Adipose tissue (tissue), 3 donors: ENCODE measurements around the gene FGF22. TPM values are rescaled to one million over a fixed set of nuclear protein-coding genes. Genes with fewer than 3 reads are reported as not detected.
"Not testable (repeated sequence)": the region's sequence is repeated elsewhere in the genome, so short reads cannot be mapped to it uniquely, and the experiment has no call there.

ENCODE experiments used
- H3K27ac ChIP-seq: one replicate; pipeline ENCODE4 v1.5.1; 2013; ENCODE audit warnings: low read depth, low read length
- WGBS, 3 donors: extraction: QIAGEN DNeasy Blood & Tissue Kit; methylation state at CpG; one replicate each; pipeline ENCODE4 v1.1.7; 2013; 5-methylcytosine and 5-hydroxymethylcytosine counted together
- polyA plus RNA-seq, 3 donors: library from polyadenylated mRNA; stranded (reverse); fragments of 200-250 nt; gene quantifications; one replicate each; pipeline ENCODE4 v1.2.3, GENCODE V29; 2013
- donor health status: healthy with polysubstance abuse.
- donor health status: Bipolar disorder and iron deficiency.
- donor health status: healthy.

The FGF22 gene
- polyA plus RNA-seq, 3 donors, result 0.22 to 0.68 (median 0.35) TPM

- 43 to 52% (median 51%) methylated on average over 18 of the region's 18 CpGs for WGBS, 3 donors
- peak overlapping the region; percentile 55 for H3K27ac ChIP-seq
Measured at GRCh38 chr19:663682-664117, 24.0 kb downstream of the FGF22 start.

- WGBS, 3 donors, result 5 to 8% (median 7%) methylated on average over 24 of the region's 24 CpGs
- no peak overlapping the region for H3K27ac ChIP-seq
Measured at GRCh38 chr19:664913-665443, 25.3 kb downstream of the FGF22 start.

DNA sequence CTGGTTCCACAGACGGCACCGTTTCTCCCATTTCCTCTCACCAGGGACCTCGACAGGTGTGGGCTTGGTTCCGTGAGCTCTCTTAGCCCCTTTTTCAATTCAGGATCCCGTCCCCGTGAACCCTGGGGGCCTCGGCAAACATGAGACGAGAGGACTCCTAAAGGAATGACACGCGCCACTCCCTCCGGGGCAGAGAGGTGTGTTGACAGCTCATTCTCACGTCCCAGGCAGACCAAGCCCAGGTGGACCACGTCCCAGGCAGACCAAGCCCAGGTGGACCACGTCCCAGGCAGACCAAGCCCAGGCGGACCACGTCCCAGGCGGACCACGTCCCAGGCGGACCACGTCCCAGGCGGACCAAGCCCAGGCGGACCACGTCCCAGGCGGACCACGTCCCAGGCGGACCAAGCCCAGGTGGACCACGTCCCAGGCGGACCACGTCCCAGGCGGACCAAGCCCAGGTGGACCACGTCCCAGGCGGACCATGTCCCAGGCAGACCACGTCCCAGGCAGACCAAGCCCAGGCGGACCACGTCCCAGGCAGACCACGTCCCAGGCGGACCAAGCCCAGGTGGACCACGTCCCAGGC, 27.4 kb downstream of the FGF22 start:
- WGBS, 3 donors, result 88 to 91% (median 89%) methylated on average over 24 to 38 of the region's 38 CpGs
- H3K27ac ChIP-seq, result not testable (repeated sequence)

GRCh38 chr19:668675-669434, 29.2 kb downstream of the FGF22 start:
- not testable (repeated sequence) for H3K27ac ChIP-seq
- 57 to 64% (median 59%) methylated on average over 12 of the region's 12 CpGs for WGBS, 3 donors

DNA sequence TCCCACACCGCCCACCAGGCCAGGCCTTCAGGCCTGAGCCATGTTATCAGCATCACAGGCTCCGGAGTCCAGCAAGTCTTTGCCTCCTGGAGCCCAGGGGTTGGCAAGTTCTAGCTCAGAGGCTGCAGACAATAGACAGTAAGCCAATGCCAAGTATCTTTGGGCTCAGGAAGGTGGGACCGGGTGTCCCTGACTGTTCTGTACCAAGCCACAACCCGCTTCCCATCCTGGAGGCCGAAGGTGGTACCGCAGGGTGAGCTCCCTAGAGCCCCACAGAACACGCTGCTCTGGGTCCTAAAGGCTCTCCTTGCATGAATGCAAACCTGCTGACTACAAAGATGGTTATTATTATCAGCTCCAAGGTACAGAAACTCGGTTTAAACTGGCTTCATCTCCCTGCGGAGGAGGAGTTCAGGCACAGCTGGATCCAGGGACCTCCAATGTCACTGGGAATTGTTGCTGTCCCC, 31.0 kb downstream of the FGF22 start:
- no peak overlapping the region for H3K27ac ChIP-seq
- 74 to 79% (median 76%) methylated on average over 9 of the region's 9 CpGs for WGBS, 3 donors

DNA sequence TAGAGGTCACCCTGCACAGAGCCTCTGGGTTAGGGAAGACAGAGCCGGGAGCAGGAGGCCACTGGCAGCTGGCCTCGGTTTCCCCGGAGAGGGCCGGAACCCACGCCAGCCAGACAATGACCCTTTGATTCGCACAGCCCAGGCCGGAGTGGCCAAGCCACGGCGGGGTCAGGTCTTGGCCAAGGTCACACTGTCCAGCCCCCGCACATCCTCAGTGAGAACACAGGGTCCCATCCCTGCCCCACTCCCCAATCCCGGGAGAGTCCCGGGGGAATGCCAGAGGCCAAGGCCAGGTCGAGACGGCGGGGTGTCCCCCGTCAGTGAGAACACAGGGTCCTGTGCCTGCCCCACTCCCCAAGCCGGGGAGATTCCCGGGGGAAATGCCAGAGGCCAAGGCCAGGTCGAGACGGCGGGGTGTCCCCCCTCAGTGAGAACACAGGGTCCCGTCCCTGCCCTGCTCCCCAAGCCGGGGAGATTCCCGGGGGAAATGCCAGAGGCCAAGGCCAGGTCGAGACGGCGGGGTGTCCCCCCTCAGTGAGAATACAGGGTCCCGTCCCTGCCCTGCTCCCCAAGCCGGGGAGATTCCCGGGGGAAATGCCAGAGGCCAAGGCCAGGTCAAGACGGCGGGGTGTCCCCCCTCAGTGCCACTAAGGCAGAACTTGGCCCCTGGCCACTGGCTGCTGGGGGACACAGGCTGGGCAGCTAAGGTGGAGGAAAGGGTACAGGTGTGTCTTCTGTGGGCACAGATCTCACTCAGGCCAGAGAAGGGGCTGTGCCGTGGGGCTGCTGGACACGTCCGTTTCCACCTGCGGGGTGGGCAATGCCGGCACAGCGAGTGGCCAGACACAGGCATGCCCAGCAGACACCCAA, 34.8 kb downstream of the FGF22 start:
- WGBS, 3 donors, result 30 to 66% (median 58%) methylated on average over 29 to 38 of the region's 38 CpGs
- H3K27ac ChIP-seq, result no peak overlapping the region

GRCh38 chr19:676007-676338, 36.3 kb downstream of the FGF22 start:
- H3K27ac ChIP-seq, result peak overlapping the region; percentile 67
- 7 to 14% (median 8%) methylated on average over 18 to 31 of the region's 31 CpGs for WGBS, 3 donors

GRCh38 chr19:676339-677105, 36.8 kb downstream of the FGF22 start, which contains the start of gene FSTL3:
Gene FSTL3, plus strand, starts transcription at chr19:676392. Its CDS starts 32 bp downstream, at chr19:676424.
- 4 to 7% (median 5%) methylated on average over 37 to 60 of the region's 63 CpGs for WGBS, 3 donors

GRCh38 chr19:677201-677600, 37.5 kb downstream of the FGF22 start:
- no peak overlapping the region for H3K27ac ChIP-seq
- WGBS, 3 donors, result 5 to 13% (median 11%) methylated on average over 12 to 15 of the region's 15 CpGs

More at GRCh38 chr19:676339-677105, 36.8 kb downstream of the FGF22 start, which contains the start of gene FSTL3:
- H3K27ac ChIP-seq, result peak within 1 kb of the TSS; percentile 67

DNA sequence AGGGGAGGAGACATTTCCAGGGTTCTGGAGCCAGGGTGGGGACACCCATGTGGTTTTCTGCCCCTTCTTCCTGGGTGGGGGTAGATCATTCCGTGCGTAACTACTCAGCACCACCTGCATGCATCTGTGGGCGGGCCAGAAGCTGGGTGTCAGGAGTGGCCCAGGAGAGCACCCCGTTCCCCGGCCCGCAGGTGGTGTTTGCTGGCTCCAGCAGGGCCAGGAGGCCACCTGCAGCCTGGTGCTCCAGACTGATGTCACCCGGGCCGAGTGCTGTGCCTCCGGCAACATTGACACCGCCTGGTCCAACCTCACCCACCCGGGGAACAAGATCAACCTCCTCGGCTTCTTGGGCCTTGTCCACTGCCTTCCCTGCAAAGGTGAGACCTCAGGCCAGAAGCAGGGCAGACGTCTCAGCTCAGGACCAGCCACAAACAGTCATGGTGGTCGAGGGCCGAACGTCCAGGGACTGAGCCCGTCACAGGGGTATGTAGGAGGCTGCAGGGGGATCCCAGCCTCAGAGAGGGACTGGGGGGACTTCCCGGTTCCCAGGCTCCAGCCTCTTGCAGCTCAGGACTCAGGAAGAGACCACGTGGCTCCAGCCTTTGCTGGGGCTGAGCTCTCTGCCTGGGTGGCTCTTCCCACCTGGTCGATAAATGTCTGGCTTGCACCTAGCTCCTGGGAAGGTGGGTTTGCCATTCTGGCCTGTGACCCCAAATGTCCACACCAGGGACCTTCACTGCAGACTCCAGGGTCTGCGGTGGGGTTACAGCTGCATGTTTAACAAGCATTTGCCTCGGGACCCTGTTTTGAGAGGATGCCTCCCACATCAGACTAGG, 38.1 kb downstream of the FGF22 start:
- H3K27ac ChIP-seq, result no peak overlapping the region
- 48 to 60% (median 51%) methylated on average over 21 to 22 of the region's 22 CpGs for WGBS, 3 donors

GRCh38 chr19:678791-679388, 39.2 kb downstream of the FGF22 start:
- peak overlapping the region; percentile 46 for H3K27ac ChIP-seq
- WGBS, 3 donors, result 88 to 96% (median 94%) methylated on average over 16 of the region's 16 CpGs

DNA sequence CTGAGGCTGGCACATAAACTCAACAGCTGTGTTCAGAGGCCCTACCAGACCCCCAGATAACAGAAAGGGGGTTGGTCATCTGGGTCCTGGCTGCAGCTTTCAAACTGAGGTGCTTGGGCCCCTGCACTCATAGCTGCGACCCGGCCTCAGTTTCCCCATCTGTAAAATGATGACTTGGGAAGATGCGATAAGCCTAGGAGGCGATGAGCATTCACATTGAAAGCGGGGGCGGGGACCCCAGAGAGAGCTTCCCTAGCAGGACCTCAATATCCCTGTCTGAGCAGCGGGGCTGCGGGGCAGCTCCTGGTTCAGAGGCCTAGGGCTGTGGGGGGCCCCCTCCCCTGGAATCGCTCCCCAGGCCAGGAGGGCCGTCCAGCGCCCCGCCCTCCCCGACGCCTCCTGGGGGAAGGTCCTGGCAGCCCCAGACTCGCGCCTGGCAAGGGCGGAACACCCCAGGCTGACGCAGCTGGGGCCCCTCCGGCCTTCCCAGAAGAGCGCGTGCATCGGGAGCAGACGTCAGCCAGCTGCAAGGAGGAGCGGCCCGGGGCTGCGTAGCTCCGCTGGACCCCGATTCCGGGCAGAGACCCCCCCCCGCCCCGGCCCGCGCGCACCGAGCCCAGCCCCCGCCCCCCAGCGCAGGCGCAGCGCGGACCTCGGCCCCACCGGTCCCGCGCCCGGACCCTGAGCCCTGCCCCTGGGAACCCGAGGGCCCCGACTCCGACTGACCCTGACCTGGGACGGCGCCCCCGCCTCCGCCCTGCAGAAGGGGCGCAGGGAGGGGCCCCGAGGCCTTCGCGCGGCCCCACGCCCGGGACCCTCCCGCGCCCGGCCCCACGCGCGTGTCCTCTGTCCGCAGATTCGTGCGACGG, 40.0 kb downstream of the FGF22 start:
- peak overlapping the region; percentile 46 for H3K27ac ChIP-seq
- 5 to 9% (median 7%) methylated on average over 43 to 66 of the region's 69 CpGs for WGBS, 3 donors

DNA sequence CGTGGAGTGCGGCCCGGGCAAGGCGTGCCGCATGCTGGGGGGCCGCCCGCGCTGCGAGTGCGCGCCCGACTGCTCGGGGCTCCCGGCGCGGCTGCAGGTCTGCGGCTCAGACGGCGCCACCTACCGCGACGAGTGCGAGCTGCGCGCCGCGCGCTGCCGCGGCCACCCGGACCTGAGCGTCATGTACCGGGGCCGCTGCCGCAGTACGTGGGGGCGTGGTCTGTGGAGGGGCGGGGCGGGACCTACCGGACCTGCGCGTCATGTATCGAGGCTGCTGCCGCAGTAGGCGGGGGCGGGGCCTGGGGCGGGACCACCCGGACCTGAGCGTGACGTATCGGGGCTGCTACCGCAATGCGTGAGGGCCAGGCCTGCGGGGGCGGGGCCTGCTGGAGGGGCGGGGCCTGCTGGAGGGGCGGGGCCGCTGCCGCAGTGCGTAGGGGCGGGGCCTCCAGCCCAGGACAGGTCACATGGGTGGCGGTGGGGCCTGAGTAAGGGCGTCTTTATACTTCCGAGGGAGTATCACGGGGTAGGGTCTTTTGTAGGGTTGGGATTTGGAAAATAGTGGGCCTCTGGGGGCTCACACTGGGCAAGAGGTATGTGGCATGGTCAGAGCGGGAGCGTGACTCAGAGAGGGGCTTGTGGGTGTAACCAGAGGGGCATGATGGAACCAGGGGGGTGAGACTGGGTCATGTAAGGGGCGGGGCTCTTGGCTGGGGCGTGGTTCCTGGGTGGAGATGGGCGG, 40.8 kb downstream of the FGF22 start:
- H3K27ac ChIP-seq, result no peak overlapping the region
- WGBS, 3 donors, result 1% methylated on average over 41 to 70 of the region's 70 CpGs

DNA sequence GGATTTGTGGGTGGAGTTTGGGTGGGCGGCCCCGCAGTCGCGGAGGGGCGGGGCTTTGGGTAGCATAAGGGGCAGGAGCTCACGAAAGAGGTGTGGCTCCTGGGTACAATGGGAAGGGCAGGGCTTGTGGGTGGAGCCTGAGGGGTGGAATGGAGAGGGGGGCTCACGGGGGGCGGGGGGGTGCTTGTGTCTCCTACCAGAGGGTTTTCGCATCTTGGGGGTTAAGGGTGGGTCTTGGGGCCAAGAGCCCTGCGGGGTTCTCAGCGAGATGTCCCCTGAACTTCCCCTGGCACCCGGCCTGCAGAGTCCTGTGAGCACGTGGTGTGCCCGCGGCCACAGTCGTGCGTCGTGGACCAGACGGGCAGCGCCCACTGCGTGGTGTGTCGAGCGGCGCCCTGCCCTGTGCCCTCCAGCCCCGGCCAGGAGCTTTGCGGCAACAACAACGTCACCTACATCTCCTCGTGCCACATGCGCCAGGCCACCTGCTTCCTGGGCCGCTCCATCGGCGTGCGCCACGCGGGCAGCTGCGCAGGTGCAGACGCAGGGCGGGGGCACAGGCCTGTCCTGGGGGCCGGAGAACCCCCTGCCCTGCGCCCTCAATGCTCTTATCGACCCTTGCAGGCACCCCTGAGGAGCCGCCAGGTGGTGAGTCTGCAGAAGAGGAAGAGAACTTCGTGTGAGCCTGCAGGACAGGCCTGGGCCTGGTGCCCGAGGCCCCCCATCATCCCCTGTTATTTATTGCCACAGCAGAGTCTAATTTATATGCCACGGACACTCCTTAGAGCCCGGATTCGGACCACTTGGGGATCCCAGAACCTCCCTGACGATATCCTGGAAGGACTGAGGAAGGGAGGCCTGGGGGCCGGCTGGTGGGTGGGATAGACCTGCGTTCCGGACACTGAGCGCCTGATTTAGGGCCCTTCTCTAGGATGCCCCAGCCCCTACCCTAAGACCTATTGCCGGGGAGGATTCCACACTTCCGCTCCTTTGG, 41.6 kb downstream of the FGF22 start:
- 49 to 76% (median 57%) methylated on average over 51 to 54 of the region's 54 CpGs for WGBS, 3 donors
- H3K27ac ChIP-seq, result no peak overlapping the region
